IPS-15b (cell line): ENCODE data around the gene MAP3K20.

ENCODE experiments used
- H3K27me3 ChIP-seq: one replicate; pipeline ENCODE4 v1.6.1; 2013; ENCODE audit warnings: low read length; ENCODE audit not compliant: control insufficient read depth, insufficient read depth
- H3K36me3 ChIP-seq: one replicate; pipeline ENCODE4 v1.6.1; 2013; ENCODE audit warnings: low read length; ENCODE audit not compliant: control insufficient read depth, insufficient read depth
- H3K4me1 ChIP-seq: one replicate; pipeline ENCODE4 v1.6.1; 2013; ENCODE audit warnings: mild to moderate bottlenecking, low read length; ENCODE audit not compliant: control insufficient read depth, insufficient read depth
- H3K4me3 ChIP-seq: one replicate; pipeline ENCODE4 v1.5.1; 2013; ENCODE audit warnings: low read depth, low read length
- H3K9ac ChIP-seq: one replicate; pipeline ENCODE4 v1.6.1; 2013; ENCODE audit warnings: low read depth, mild to moderate bottlenecking, low read length
- H3K9me3 ChIP-seq: one replicate; pipeline ENCODE4 v1.6.1; 2013; ENCODE audit warnings: mild to moderate bottlenecking, low read length; ENCODE audit not compliant: control insufficient read depth, insufficient read depth

The MAP3K20 gene

GRCh38 chr2:173184031-173185004 lies 108.7 kb downstream of the MAP3K20 start:
- H3K9ac ChIP-seq, result no peak overlapping the region
- no peaks in the 10 kb centered on the region for H3K36me3 ChIP-seq

GRCh38 chr2:173185437-173185836 lies 109.8 kb downstream of the MAP3K20 start:
- H3K9me3 ChIP-seq, result no peaks in the 10 kb centered on the region
- no peak overlapping the region for H3K4me3 ChIP-seq
- no peak overlapping the region for H3K9ac ChIP-seq
- H3K36me3 ChIP-seq, result no peaks in the 10 kb centered on the region
- peaks cover 4% of the 10 kb centered on the region for H3K4me1 ChIP-seq
- no peaks in the 10 kb centered on the region for H3K27me3 ChIP-seq

More at GRCh38 chr2:173184031-173185004, 108.7 kb downstream of the MAP3K20 start:
- Histone ChIP-seq H3K4me1 (peaks cover 4% of the 10 kb centered on the region), H3K9me3 (no peaks in the 10 kb centered on the region), H3K4me3 (no peak overlapping the region), H3K27me3 (no peaks in the 10 kb centered on the region)

GRCh38 chr2:173187941-173188788 lies 112.5 kb downstream of the MAP3K20 start:
- Histone ChIP-seq H3K36me3 (no peaks in the 10 kb centered on the region), H3K4me1 (peaks cover 15% of the 10 kb centered on the region), H3K9me3 (no peaks in the 10 kb centered on the region), H3K9ac (no peak overlapping the region), H3K4me3 (no peak overlapping the region), H3K27me3 (no peaks in the 10 kb centered on the region)

GRCh38 chr2:173191601-173192000 lies 116.0 kb downstream of the MAP3K20 start:
- Histone ChIP-seq H3K4me3 (no peak overlapping the region), H3K9me3 (no peaks in the 10 kb centered on the region), H3K4me1 (peaks cover 42% of the 10 kb centered on the region), H3K27me3 (no peaks in the 10 kb centered on the region), H3K36me3 (no peaks in the 10 kb centered on the region), H3K9ac (no peak overlapping the region)

GRCh38 chr2:173192071-173192470 lies 116.4 kb downstream of the MAP3K20 start:
- H3K9me3 ChIP-seq, result no peaks in the 10 kb centered on the region
- no peak overlapping the region for H3K9ac ChIP-seq
- no peak overlapping the region for H3K4me3 ChIP-seq
- H3K36me3 ChIP-seq, result no peaks in the 10 kb centered on the region
- H3K4me1 ChIP-seq, result peaks cover 44% of the 10 kb centered on the region
- H3K27me3 ChIP-seq, result no peaks in the 10 kb centered on the region

GRCh38 chr2:173193925-173194324 lies 118.3 kb downstream of the MAP3K20 start:
- no peak overlapping the region for H3K4me3 ChIP-seq
- no peak overlapping the region for H3K9ac ChIP-seq
- H3K9me3 ChIP-seq, result no peaks in the 10 kb centered on the region
- H3K36me3 ChIP-seq, result no peaks in the 10 kb centered on the region
- H3K4me1 ChIP-seq, result peaks cover 44% of the 10 kb centered on the region
- no peaks in the 10 kb centered on the region for H3K27me3 ChIP-seq

GRCh38 chr2:173195100-173195499 lies 119.5 kb downstream of the MAP3K20 start:
- Histone ChIP-seq H3K4me3 (no peak overlapping the region), H3K36me3 (no peaks in the 10 kb centered on the region), H3K4me1 (peaks cover 44% of the 10 kb centered on the region), H3K9me3 (no peaks in the 10 kb centered on the region), H3K9ac (no peak overlapping the region), H3K27me3 (no peaks in the 10 kb centered on the region)

- peaks cover 44% of the 10 kb centered on the region for H3K4me1 ChIP-seq
- no peak overlapping the region for H3K9ac ChIP-seq
- no peak overlapping the region for H3K4me3 ChIP-seq
- no peaks in the 10 kb centered on the region for H3K9me3 ChIP-seq
- H3K36me3 ChIP-seq, result no peaks in the 10 kb centered on the region
- H3K27me3 ChIP-seq, result no peaks in the 10 kb centered on the region
Observed at GRCh38 chr2:173196080-173196479, 120.4 kb downstream of the MAP3K20 start.

GRCh38 chr2:173196638-173197037 lies 121.0 kb downstream of the MAP3K20 start:
- H3K4me1 ChIP-seq, result peaks cover 39% of the 10 kb centered on the region

GRCh38 chr2:173198327-173198726 lies 122.7 kb downstream of the MAP3K20 start:
- Histone ChIP-seq H3K4me1 (peaks cover 33% of the 10 kb centered on the region), H3K9ac (no peak overlapping the region), H3K36me3 (no peaks in the 10 kb centered on the region), H3K27me3 (no peaks in the 10 kb centered on the region), H3K4me3 (no peak overlapping the region), H3K9me3 (no peaks in the 10 kb centered on the region)

More at GRCh38 chr2:173196638-173197037, 121.0 kb downstream of the MAP3K20 start:
- no peak overlapping the region for H3K9ac ChIP-seq
- no peaks in the 10 kb centered on the region for H3K9me3 ChIP-seq
- H3K36me3 ChIP-seq, result no peaks in the 10 kb centered on the region
- no peaks in the 10 kb centered on the region for H3K27me3 ChIP-seq
- no peak overlapping the region for H3K4me3 ChIP-seq

- Histone ChIP-seq H3K27me3 (no peaks in the 10 kb centered on the region), H3K4me1 (peaks cover 25% of the 10 kb centered on the region), H3K4me3 (no peak overlapping the region), H3K9me3 (no peaks in the 10 kb centered on the region), H3K36me3 (no peaks in the 10 kb centered on the region), H3K9ac (no peak overlapping the region)
Observed at GRCh38 chr2:173199294-173199693, 123.6 kb downstream of the MAP3K20 start.
